K562 (cell line): ENCODE measurements around the gene C1orf167. TPM values are rescaled to one million over a fixed set of nuclear protein-coding genes. Genes with fewer than 3 reads are reported as not detected.
A peak's percentile ranks its signal among the peaks of the same experiment; 100 is the strongest.

ENCODE experiments used
- ATAC-seq: fragments of 200-7000 bp; cut with Tn5 transposase; 3 replicates; pipeline ENCODE4 v1.9.1; 2020; ENCODE audit warnings: moderate library complexity
- BruUV-seq: library from RNA; stranded (reverse); fragments of 400-500 nt; replicated peaks from 2 replicates; lab custom pipeline; 2021; lab: Mats Ljungman, UMichigan
- CTCF ChIA-PET: fragments of 300-600 bp; formaldehyde crosslinking; extraction: SDS; loops from one replicate; lab custom pipeline; 2021; ENCODE audit warnings: low intra/inter-chr PET ratio; lab: Yijun Ruan, JAX
- POLR2A ChIA-PET: fragments of 300-600, 350-650 bp; sonication (Branson Sonifier 250); formaldehyde crosslinking; extraction: SDS; loops from one replicate; lab custom pipeline; 2021; ENCODE audit warnings: antibody characterized with exemption, inconsistent platforms; lab: Yijun Ruan, JAX
- DNase-seq, 4 experiments: peaks; one replicate each; pipeline versions ENCODE4 v3.0.0 to v3.0.0-alpha.2; 2011 to 2018; ENCODE audit warnings: low spot score in 3 of 4, mixed read lengths in 3 of 4; ENCODE audit errors: extremely low read depth in 1 of 4
- FAIRE-seq: peaks from 2 replicates; lab custom pipeline; 2011; peaks lifted over from hg19 to GRCh38; lab: Jason Lieb, UNC
- H2AFZ ChIP-seq: 2 replicates; pipeline ENCODE4 v1.6.0; 2011; ENCODE audit warnings: low read depth, low read length, control low read depth, inconsistent platforms
- H3K27ac ChIP-seq: fragments of 200-600 bp; 3 replicates; pipeline ENCODE4 v1.8.0; 2011; ENCODE audit warnings: low read depth, mild to moderate bottlenecking, control low read depth, inconsistent platforms, low read length, moderate library complexity, mixed read lengths; ENCODE audit errors: extremely low read depth
- H3K27me3 ChIP-seq, 2 experiments: fragments of 300-600 bp in 1 of 2; 2 replicates in 1 of 2; 3 replicates in 1 of 2; pipeline versions ENCODE4 v1.6.0 to v1.8.0; 2011; ENCODE audit warnings: inconsistent platforms in 2 of 2, low read length in 2 of 2, mild to moderate bottlenecking in 1 of 2, mixed read lengths in 1 of 2, moderate library complexity in 1 of 2; ENCODE audit not compliant: control insufficient read depth in 2 of 2, insufficient read depth in 2 of 2
- H3K36me3 ChIP-seq: fragments of 300-600 bp; 3 replicates; pipeline ENCODE4 v1.8.0; 2011; ENCODE audit warnings: mild to moderate bottlenecking, low read length, inconsistent platforms; ENCODE audit not compliant: control insufficient read depth, insufficient read depth
- H3K4me1 ChIP-seq, 2 experiments: fragments of 200-600 bp in 1 of 2; replicated peaks in 1 of 2; 2 replicates in 1 of 2; 3 replicates in 1 of 2; pipeline versions ENCODE4 v1.5.1 to v1.8.0; 2011; ENCODE audit warnings: inconsistent platforms in 2 of 2, low read length in 2 of 2, mild to moderate bottlenecking in 1 of 2, mixed read lengths in 1 of 2, moderate library complexity in 1 of 2; ENCODE audit not compliant: control insufficient read depth in 2 of 2, insufficient read depth in 2 of 2
- H3K4me2 ChIP-seq: 2 replicates; pipeline ENCODE4 v1.6.1; 2011; ENCODE audit warnings: low read length, control low read depth, inconsistent platforms, mixed read lengths; ENCODE audit not compliant: insufficient read depth
- H3K4me3 ChIP-seq: fragments of 200-600 bp; sonication (generic), shearing (Covaris generic); 2 replicates; pipeline ENCODE4 v1.5.1; 2016; ENCODE audit warnings: control low read depth, inconsistent platforms
- H3K79me2 ChIP-seq: fragments of 200-600 bp; 3 replicates; pipeline ENCODE4 v1.8.0; 2011; ENCODE audit warnings: low read length, inconsistent platforms; ENCODE audit not compliant: control insufficient read depth, insufficient read depth
- H3K9ac ChIP-seq, 2 experiments: 2 replicates each; pipeline versions ENCODE4 v1.6.0 to v1.6.1; 2011; ENCODE audit warnings: low read depth in 2 of 2, low read length in 2 of 2, control low read depth in 1 of 2, inconsistent platforms in 1 of 2, mild to moderate bottlenecking in 1 of 2, mixed read lengths in 1 of 2; ENCODE audit not compliant: insufficient read depth in 1 of 2
- H3K9me1 ChIP-seq: one replicate; pipeline ENCODE4 v1.6.0; 2011; ENCODE audit warnings: inconsistent platforms, mild to moderate bottlenecking, low read length, moderate library complexity; ENCODE audit not compliant: control insufficient read depth, insufficient read depth
- H3K9me3 ChIP-seq: replicated peaks from 2 replicates; pipeline ENCODE4 v1.5.1; 2011; ENCODE audit warnings: low read depth, low read length, inconsistent platforms; ENCODE audit not compliant: control insufficient read depth, insufficient read depth
- H4K20me1 ChIP-seq: replicated peaks from 2 replicates; pipeline ENCODE4 v1.6.1; 2011; ENCODE audit warnings: low read length, inconsistent platforms, mixed read lengths; ENCODE audit not compliant: control insufficient read depth, insufficient read depth
- BRCA1 ChIP-seq, 2 experiments: fragments of 450-650 bp in 1 of 2; sonication (generic) in 1 of 2; formaldehyde crosslinking in 1 of 2; IDR thresholded peaks; 2 replicates each; pipeline versions ENCODE4 v1.5.0 to v1.6.1; 2017 to 2020; ENCODE audit warnings: mild to moderate bottlenecking in 1 of 2, missing genetic modification reagents in 1 of 2
- ESRRB ChIP-seq: fragments of 250-450 bp; sonication (Bioruptor Pico); IDR thresholded peaks from 2 replicates; pipeline ENCODE4 v1.5.0; 2020; ENCODE audit warnings: mild to moderate bottlenecking, moderate library complexity, borderline replicate concordance
- HOMEZ ChIP-seq: fragments of 250-450 bp; sonication (Bioruptor Pico); IDR thresholded peaks from 2 replicates; pipeline ENCODE4 v1.4.0; 2020; ENCODE audit warnings: mild to moderate bottlenecking, moderate library complexity
- KAT7 ChIP-seq: sonication (generic); formaldehyde crosslinking; IDR thresholded peaks from 2 replicates; pipeline ENCODE4 v1.8.0; 2022; ENCODE audit warnings: missing genetic modification reagents, mild to moderate bottlenecking, borderline replicate concordance
- NEUROD1 ChIP-seq: fragments of 150-350 bp; IDR thresholded peaks from 2 replicates; pipeline ENCODE4 v1.6.1; 2014; ENCODE audit warnings: borderline replicate concordance, low read length, low read depth; ENCODE audit not compliant: partially characterized antibody
- NR3C1 ChIP-seq: sonication (generic); formaldehyde crosslinking; IDR thresholded peaks from 2 replicates; pipeline ENCODE4 v1.8.1; 2022; ENCODE audit warnings: missing genetic modification reagents
- POLR2H ChIP-seq: IDR thresholded peaks from 2 replicates; pipeline ENCODE4 v1.6.1; 2016; ENCODE audit warnings: missing genetic modification characterization, low read depth, mild to moderate bottlenecking, control low read depth, missing compliant biosample characterization, moderate library complexity
- PYGO2 ChIP-seq: fragments of 450-650 bp; IDR thresholded peaks from 2 replicates; pipeline ENCODE4 v1.6.1; 2016; ENCODE audit warnings: mild to moderate bottlenecking, missing genetic modification characterization, moderate library complexity, missing compliant biosample characterization
- RFX7 ChIP-seq: fragments of 250-450 bp; sonication (Bioruptor Pico); IDR thresholded peaks from 2 replicates; pipeline ENCODE4 v1.5.1; 2021; ENCODE audit warnings: mild to moderate bottlenecking
- SLC30A9 ChIP-seq: fragments of 250-450 bp; sonication (Bioruptor Pico); IDR thresholded peaks from 2 replicates; pipeline ENCODE4 v1.8.0; 2022; ENCODE audit warnings: mild to moderate bottlenecking, moderate library complexity
- ZNF75A ChIP-seq: fragments of 450-650 bp; formaldehyde crosslinking; IDR thresholded peaks from 2 replicates; pipeline ENCODE4 v1.4.0; 2020; ENCODE audit warnings: mild to moderate bottlenecking
- WGBS: fragments of 100-300 bp; shearing (Covaris generic); methylation state at CpG from one replicate; pipeline ENCODE4 v1.1.6; 2016; ENCODE audit warnings: low coverage, mixed read lengths; ENCODE audit not compliant: insufficient coverage; ENCODE audit errors: missing lambda C conversion rate; 5-methylcytosine and 5-hydroxymethylcytosine counted together
- in situ Hi-C: fragments of 300-500 bp; cut with MboI; formaldehyde crosslinking; loops from 4 replicates; pipeline ENCODE4 v1.15.0; 2018; ENCODE audit warnings: inconsistent platforms, mixed read lengths
- intact Hi-C: fragments of 100-400 bp; cut with micrococcal nuclease; formaldehyde crosslinking; loops from 2 replicates; pipeline ENCODE4 v1.14.2; 2022
- polyA plus RNA-seq, 8 experiments: library from polyadenylated mRNA; depleted of rRNA in 4 of 8; stranded (reverse) in 5 of 8; unstranded in 3 of 8; fragments of >200 nt; fragmentation: Nextera tagmentation in 2 of 8; fragmentation: Illumina TruSeq in 1 of 8; extraction: Ambion mirVana in 2 of 8; extraction: Trizol in 1 of 8; gene quantifications; 2 replicates each; pipeline versions ENCODE4 v1.2.1 to v1.2.3, GENCODE V29; 2011 to 2014; ENCODE audit warnings: inconsistent platforms in 1 of 8, missing spikeins in 1 of 8
- total RNA-seq, 7 experiments: library from RNA; depleted of rRNA in 6 of 7; stranded (reverse); fragments of >200 nt in 6 of 7; fragmentation: Illumina TruSeq in 2 of 7; extraction: Trizol in 2 of 7; gene quantifications; 2 replicates each; pipeline versions ENCODE4 v1.2.1 to v1.2.3, GENCODE V29; 2011 to 2021; ENCODE audit warnings: low replicate concordance in 1 of 7
- TF ChIP-seq, protein P1 (sequence below): fragments of 450-650 bp; IDR thresholded peaks from 2 replicates; pipeline ENCODE4 v1.6.1; 2016; ENCODE audit warnings: antibody characterized with exemption
- TF ChIP-seq, protein P2 (sequence below), 3 experiments: fragments of 200-800 bp in 1 of 3; sonication (Bioruptor generic) in 1 of 3; sonication (generic) in 1 of 3; formaldehyde crosslinking in 1 of 3; IDR thresholded peaks; 2 replicates each; pipeline versions ENCODE4 v1.6.1 to v1.8.0; 2016 to 2022; ENCODE audit warnings: mild to moderate bottlenecking in 2 of 3, missing compliant biosample characterization in 2 of 3, missing genetic modification characterization in 2 of 3, missing genetic modification reagents in 1 of 3

The C1orf167 gene
- total and polyA plus RNA-seq, 9 of the 15 experiments (the other 6 are each of a cell fraction or from before 2014, with no cell fraction given) = 0.22 to 0.86 (median 0.31) TPM; not detected in 2

DNA sequence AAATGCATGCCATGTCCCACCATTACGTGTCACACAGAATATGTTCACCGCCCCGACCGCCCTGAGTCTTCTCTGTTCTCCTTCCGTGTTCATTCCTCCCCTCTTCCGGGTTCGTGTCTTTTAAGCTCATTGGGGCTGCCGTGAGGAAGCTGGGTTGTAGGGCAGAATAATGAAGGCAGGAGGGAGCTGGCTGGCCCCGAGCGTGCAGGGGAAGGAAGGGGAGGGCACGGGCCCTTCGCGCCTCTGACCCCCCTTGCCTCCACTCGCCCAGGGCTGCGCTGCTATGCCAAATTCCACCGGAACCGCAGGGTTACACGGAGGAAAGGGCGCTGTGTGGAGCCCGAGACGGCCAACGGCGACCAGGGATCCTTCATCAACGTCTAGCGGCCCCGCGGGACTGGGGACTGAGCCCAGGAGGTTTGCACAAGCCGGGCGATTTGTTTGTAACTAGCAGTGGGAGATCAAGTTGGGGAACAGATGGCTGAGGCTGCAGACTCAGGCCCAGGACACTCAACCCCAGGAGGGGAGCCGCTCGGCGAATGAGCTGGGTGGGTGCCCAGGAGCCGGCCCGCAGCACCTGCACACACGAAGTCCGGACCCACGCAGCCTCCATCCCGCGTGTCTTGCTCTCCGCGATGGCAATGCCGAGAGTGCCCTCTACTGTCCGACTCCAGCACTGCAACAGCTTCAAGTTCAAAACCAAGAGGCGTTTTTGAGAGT lies 42.5 kb upstream of the C1orf167 start (continued):
- TF ChIP-seq, protein P1, sequence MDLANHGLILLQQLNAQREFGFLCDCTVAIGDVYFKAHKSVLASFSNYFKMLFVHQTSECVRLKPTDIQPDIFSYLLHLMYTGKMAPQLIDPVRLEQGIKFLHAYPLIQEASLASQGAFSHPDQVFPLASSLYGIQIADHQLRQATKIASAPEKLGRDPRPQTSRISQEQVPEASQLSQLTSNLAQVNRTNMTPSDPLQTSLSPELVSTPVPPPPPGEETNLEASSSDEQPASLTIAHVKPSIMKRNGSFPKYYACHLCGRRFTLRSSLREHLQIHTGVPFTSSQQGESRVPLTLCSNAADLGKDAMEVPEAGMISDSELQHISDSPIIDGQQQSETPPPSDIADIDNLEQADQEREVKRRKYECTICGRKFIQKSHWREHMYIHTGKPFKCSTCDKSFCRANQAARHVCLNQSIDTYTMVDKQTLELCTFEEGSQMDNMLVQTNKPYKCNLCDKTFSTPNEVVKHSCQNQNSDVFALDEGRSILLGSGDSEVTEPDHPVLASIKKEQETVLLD = peak; percentile 80

DNA sequence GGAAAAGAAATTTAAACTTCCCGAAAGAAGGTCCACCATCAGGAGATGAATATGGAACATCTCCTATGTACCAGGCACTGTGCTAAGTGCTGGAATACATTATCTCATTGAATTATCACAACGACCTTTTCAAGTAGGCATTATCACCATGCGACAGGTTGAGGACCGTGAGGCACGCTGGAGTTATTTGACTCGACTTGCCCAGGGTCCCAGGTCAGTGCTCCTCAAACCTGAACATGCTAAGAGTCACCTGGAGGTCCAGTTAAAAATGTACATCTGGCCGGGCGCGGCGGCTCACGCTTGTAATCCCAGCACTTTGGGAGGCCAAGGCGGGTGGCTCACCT lies 42.0 kb upstream of the C1orf167 start:
- ATAC-seq = no peak
- Histone ChIP-seq H3K27ac (no peak overlapping the region), H3K79me2 (no peaks in the 10 kb centered on the region), H3K9me1 (no peaks in the 10 kb centered on the region), H3K27me3 (peaks cover 13 to 19% of the 10 kb centered on the region in 2 experiments; a peak in 4 of 5 replicates), H3K36me3 (no peaks in the 10 kb centered on the region), H3K4me3 (no peak overlapping the region), H2AFZ (peak overlapping the region; percentile 86), H4K20me1 (no peaks in the 10 kb centered on the region), H3K4me2 (peak overlapping the region; percentile 67; the same call in 1 of the 2 replicates), H3K9ac (no peak overlapping the region), H3K4me1 (peaks cover 4 to 9% of the 10 kb centered on the region in 2 experiments; a peak in 4 of 5 replicates), H3K9me3 (no peaks in the 10 kb centered on the region)
- no peak for DNase-seq
- no TSS peak for BruUV-seq
- in situ Hi-C loops = no loop called here
- intact Hi-C loops = loop anchor here (10.0 kb wide), 1 partner anchor 685 kb away; no protein-coding TSS in a partner anchor
- FAIRE-seq = no peak
- ChIA-PET POLR2A (interaction anchor here (0.6 to 1.6 kb wide), 13 partner anchors 9 to 82 kb away, joined by 3 to 6 read pairs (median 4); partner anchors contain the start of genes AGTRAP and FBXO6), CTCF (interaction anchor here (0.6 to 3.7 kb wide), 8 partner anchors 29 to 222 kb away, joined by 3 to 52 read pairs (median 4); partner anchors contain the start of gene FBXO6)
- 29% methylated on average over 12 of the region's 12 CpGs for WGBS
- TF ChIP-seq, protein P1 = no peak
- TF ChIP-seq NR3C1 (CRISPR knock-in tag) (no peak), PYGO2 (no peak), POLR2H (no peak), HOMEZ (peak; percentile 21; the same call in 1 of the 2 replicates), ZNF75A (CRISPR knock-in tag) (no peak), SLC30A9 (CRISPR knock-in tag) (no peak), BRCA1 (IDR thresholded peaks at IDR 0.05) (no peak), BRCA1 (CRISPR knock-in tag; IDR thresholded peaks at IDR 0.05) (no peak), NEUROD1 (no peak), RFX7 (no peak), ESRRB (CRISPR knock-in tag) (no peak), KAT7 (CRISPR knock-in tag) (0 out of 2 replicates have a peak, but pooled peaks have one; percentile 45)
- TF ChIP-seq, protein P2, sequence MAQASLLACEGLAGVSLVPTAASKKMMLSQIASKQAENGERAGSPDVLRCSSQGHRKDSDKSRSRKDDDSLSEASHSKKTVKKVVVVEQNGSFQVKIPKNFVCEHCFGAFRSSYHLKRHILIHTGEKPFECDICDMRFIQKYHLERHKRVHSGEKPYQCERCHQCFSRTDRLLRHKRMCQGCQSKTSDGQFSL (CRISPR knock-in tag; IDR thresholded peaks at IDR 0.05) = no peak; the same call in 1 of the 2 replicates
- TF ChIP-seq, protein P2 (tag; IDR thresholded peaks at IDR 0.05) = no peak
